ENCODE measurements around the gene CTBS.

GRCh38 chr1:84502927-84503326 lies 71.3 kb downstream of the CTBS start:
- TF ChIP-seq CTCF (IDR thresholded peaks at IDR 0.05), result no peak
- no peak for TF ChIP-seq ZFX (IDR thresholded peaks at IDR 0.05; ENCODE audit: borderline replicate concordance)
